Neuronal stem cell (in vitro differentiated cells): ENCODE results near the gene NSD1.

ENCODE experiments used
- DNase-seq: peaks from one replicate; pipeline ENCODE4 v3.0.0-alpha.2; 2013; ENCODE audit warnings: low spot score
- H2AFZ ChIP-seq: one replicate; pipeline ENCODE4 v1.6.1; 2013; ENCODE audit warnings: mild to moderate bottlenecking, low read length, inconsistent platforms
- H2AK5ac ChIP-seq: 2 replicates; pipeline ENCODE4 v1.6.1; 2013; ENCODE audit warnings: low read depth, mild to moderate bottlenecking, inconsistent platforms, low read length, moderate library complexity, mixed read lengths
- H2BK120ac ChIP-seq: 2 replicates; pipeline ENCODE4 v1.6.1; 2013; ENCODE audit warnings: low read depth, mild to moderate bottlenecking, inconsistent platforms, low read length, moderate library complexity, mixed read lengths
- H2BK12ac ChIP-seq: one replicate; pipeline ENCODE4 v1.6.1; 2013; ENCODE audit warnings: low read length, inconsistent platforms
- H2BK15ac ChIP-seq: 2 replicates; pipeline ENCODE4 v1.6.1; 2013; ENCODE audit warnings: mild to moderate bottlenecking, low read length, inconsistent platforms, mixed read lengths
- H2BK5ac ChIP-seq: one replicate; pipeline ENCODE4 v1.6.1; 2013; ENCODE audit warnings: inconsistent platforms, mild to moderate bottlenecking, low read length, moderate library complexity
- H3K14ac ChIP-seq: one replicate; pipeline ENCODE4 v1.6.1; 2013; ENCODE audit warnings: low read length, inconsistent platforms
- H3K18ac ChIP-seq: 2 replicates; pipeline ENCODE4 v1.6.1; 2013; ENCODE audit warnings: low read length, inconsistent platforms
- H3K23ac ChIP-seq: 2 replicates; pipeline ENCODE4 v1.6.1; 2013; ENCODE audit warnings: low read depth, mild to moderate bottlenecking, mixed read lengths, low read length, inconsistent platforms; ENCODE audit not compliant: poor library complexity
- H3K27ac ChIP-seq: replicated peaks from 3 replicates; pipeline ENCODE4 v1.5.1; 2013; ENCODE audit warnings: low read length, inconsistent platforms
- H3K27me3 ChIP-seq, 3 experiments: 2 replicates each; pipeline ENCODE4 v1.6.1; 2013; ENCODE audit warnings: low read length in 3 of 3, mild to moderate bottlenecking in 2 of 3, inconsistent platforms in 1 of 3, low read depth in 1 of 3, mixed read lengths in 1 of 3, moderate library complexity in 1 of 3; ENCODE audit not compliant: control insufficient read depth in 3 of 3, insufficient read depth in 3 of 3
- H3K36me3 ChIP-seq, 2 donors: replicated peaks in 1 of 2; 2 replicates each; pipeline ENCODE4 v1.6.1; 2013; ENCODE audit warnings: low read length in 2 of 2; ENCODE audit not compliant: control insufficient read depth in 2 of 2, insufficient read depth in 2 of 2
- H3K4ac ChIP-seq: 2 replicates; pipeline ENCODE4 v1.6.1; 2013; ENCODE audit warnings: inconsistent platforms, mild to moderate bottlenecking, low read length, moderate library complexity
- H3K4me1 ChIP-seq, 2 donors: 1 replicate in 1 of 2; 2 replicates in 1 of 2; pipeline ENCODE4 v1.6.1; 2013; ENCODE audit warnings: low read length in 2 of 2, low read depth in 1 of 2; ENCODE audit not compliant: control insufficient read depth in 2 of 2, insufficient read depth in 1 of 2
- H3K4me2 ChIP-seq: one replicate; pipeline ENCODE4 v1.6.1; 2013; ENCODE audit warnings: mild to moderate bottlenecking, low read length, inconsistent platforms; ENCODE audit not compliant: insufficient read depth, poor library complexity, severe bottlenecking
- H3K4me3 ChIP-seq, 2 donors: 2 replicates each; pipeline ENCODE4 v1.5.1; 2013; ENCODE audit warnings: low read length in 2 of 2, mild to moderate bottlenecking in 2 of 2, inconsistent platforms in 1 of 2, moderate library complexity in 1 of 2
- H3K79me1 ChIP-seq: one replicate; pipeline ENCODE4 v1.6.1; 2013; ENCODE audit warnings: low read depth, mild to moderate bottlenecking, inconsistent platforms, low read length, moderate library complexity
- H3K9ac ChIP-seq: one replicate; pipeline ENCODE4 v1.6.1; 2013; ENCODE audit warnings: mild to moderate bottlenecking, low read depth, low read length, inconsistent platforms; ENCODE audit not compliant: poor library complexity
- H3K9me3 ChIP-seq, 2 donors: replicated peaks in 1 of 2; 2 replicates each; pipeline versions ENCODE3 to v1.6.1; 2013; ENCODE audit warnings: low read length in 2 of 2, mild to moderate bottlenecking in 2 of 2, inconsistent platforms in 1 of 2, low read depth in 1 of 2, mixed read lengths in 1 of 2, moderate library complexity in 1 of 2; ENCODE audit not compliant: control insufficient read depth in 2 of 2, insufficient read depth in 1 of 2
- H4K8ac ChIP-seq: one replicate; pipeline ENCODE4 v1.6.1; 2013; ENCODE audit warnings: low read depth, mild to moderate bottlenecking, inconsistent platforms, low read length, moderate library complexity
- H4K91ac ChIP-seq: one replicate; pipeline ENCODE4 v1.6.1; 2013; ENCODE audit warnings: low read length, low read depth, mild to moderate bottlenecking, inconsistent platforms; ENCODE audit not compliant: poor library complexity
- WGBS, 2 donors: extraction: QIAGEN DNeasy Blood & Tissue Kit; methylation state at CpG; one replicate each; pipeline ENCODE4 v1.1.7; 2013; ENCODE audit warnings: missing lambda C conversion rate in 2 of 2, mixed read lengths in 1 of 2; ENCODE audit not compliant: insufficient read length in 2 of 2, insufficient replicate concordance in 1 of 2; ENCODE audit errors: extremely low coverage in 2 of 2; 5-methylcytosine and 5-hydroxymethylcytosine counted together

Gene NSD1

GRCh38 chr5:177086654-177087397, 46.7 kb upstream of the NSD1 start, which contains the start of gene FGFR4:
TSS of gene FGFR4 (plus strand) at chr5:177086915. CDS start at chr5:177089603, 2,688 bp downstream.
- no peak within 1 kb of the TSS for H4K91ac ChIP-seq
- H2AK5ac ChIP-seq = peak within 1 kb of the TSS; percentile 95
- peak within 1 kb of the TSS; percentile 99 for H3K23ac ChIP-seq
- H2BK5ac ChIP-seq = no peak within 1 kb of the TSS
- peaks cover 0 to 60% (median 6%) of the 10 kb centered on the region in 3 experiments for H3K27me3 ChIP-seq
- peaks cover 2% of the 10 kb centered on the region for H3K79me1 ChIP-seq
- H2AFZ ChIP-seq = peak within 1 kb of the TSS; percentile 85
- H3K4me3 ChIP-seq = peak within 1 kb of the TSS in 1 of 2 donors; percentile 88
- no CpG with 5 or more reads among the region's 68 CpGs for WGBS, 2 donors
- peak within 1 kb of the TSS; percentile 74 for H2BK120ac ChIP-seq
- H2BK12ac ChIP-seq = peak within 1 kb of the TSS; percentile 16
- peaks cover 4 to 16% of the 10 kb centered on the region in 2 donors for H3K4me1 ChIP-seq
- DNase-seq = peak; percentile 80
- no peak within 1 kb of the TSS for H3K4ac ChIP-seq
- H2BK15ac ChIP-seq = no peak within 1 kb of the TSS
- peak within 1 kb of the TSS; percentile 96 for H3K18ac ChIP-seq
- peak within 1 kb of the TSS; percentile 67 for H3K4me2 ChIP-seq
- H3K9ac ChIP-seq = peak within 1 kb of the TSS; percentile 93
- H3K9me3 ChIP-seq = no peaks in the 10 kb centered on the region
- H4K8ac ChIP-seq = no peak within 1 kb of the TSS
- peaks cover 0 to 10% of the 10 kb centered on the region in 2 donors for H3K36me3 ChIP-seq
- H3K14ac ChIP-seq = peak within 1 kb of the TSS; percentile 90
- H3K27ac ChIP-seq = peak within 1 kb of the TSS; percentile 3

- Histone ChIP-seq H3K36me3 (peaks cover 0 to 10% of the 10 kb centered on the region in 2 donors), H4K91ac (no peak overlapping the region), H3K4me1 (peaks cover 4 to 16% of the 10 kb centered on the region in 2 donors), H3K4me3 (peak overlapping the region in 1 of 2 donors; percentile 88), H3K14ac (peak overlapping the region; percentile 90), H2BK12ac (peak overlapping the region; percentile 16), H2AFZ (peak overlapping the region; percentile 85), H3K27ac (no peak overlapping the region), H2BK15ac (no peak overlapping the region), H3K18ac (peak overlapping the region; percentile 93), H3K9me3 (no peaks in the 10 kb centered on the region), H4K8ac (no peak overlapping the region), H3K4me2 (peak overlapping the region; percentile 67), H3K79me1 (peaks cover 2% of the 10 kb centered on the region), H3K4ac (no peak overlapping the region), H3K23ac (peak overlapping the region; percentile 99), H2BK5ac (no peak overlapping the region), H2AK5ac (peak overlapping the region; percentile 95), H3K27me3 (peaks cover 0 to 60% (median 6%) of the 10 kb centered on the region in 3 experiments), H3K9ac (peak overlapping the region; percentile 30), H2BK120ac (peak overlapping the region; percentile 74)
- WGBS, 2 donors = no CpG with 5 or more reads among the region's 23 CpGs
- peak; percentile 36 for DNase-seq
These were observed 46.1 kb upstream of the NSD1 start for GRCh38 chr5:177087398-177088005.

GRCh38 chr5:177089127-177089526, 44.4 kb upstream of the NSD1 start:
- Histone ChIP-seq H3K4ac (no peak overlapping the region), H3K4me3 (no peak overlapping the region), H3K23ac (peak overlapping the region; percentile 50), H3K4me1 (peaks cover 4 to 16% of the 10 kb centered on the region in 2 donors), H3K18ac (peak overlapping the region; percentile 11), H2BK15ac (no peak overlapping the region), H4K8ac (no peak overlapping the region), H2AFZ (no peak overlapping the region), H3K36me3 (peaks cover 0 to 14% of the 10 kb centered on the region in 2 donors), H2BK5ac (no peak overlapping the region), H3K79me1 (peaks cover 2% of the 10 kb centered on the region), H2AK5ac (no peak overlapping the region), H4K91ac (no peak overlapping the region), H2BK12ac (no peak overlapping the region), H3K14ac (no peak overlapping the region), H3K27ac (no peak overlapping the region), H3K4me2 (no peak overlapping the region), H3K9ac (no peak overlapping the region), H3K9me3 (no peaks in the 10 kb centered on the region), H3K27me3 (peaks cover 0 to 63% (median 6%) of the 10 kb centered on the region in 3 experiments), H2BK120ac (no peak overlapping the region)
- WGBS, 2 donors = no CpG with 5 or more reads among the region's 5 CpGs
- no peak for DNase-seq
